ENCODE data around the gene C9orf50.

DNA sequence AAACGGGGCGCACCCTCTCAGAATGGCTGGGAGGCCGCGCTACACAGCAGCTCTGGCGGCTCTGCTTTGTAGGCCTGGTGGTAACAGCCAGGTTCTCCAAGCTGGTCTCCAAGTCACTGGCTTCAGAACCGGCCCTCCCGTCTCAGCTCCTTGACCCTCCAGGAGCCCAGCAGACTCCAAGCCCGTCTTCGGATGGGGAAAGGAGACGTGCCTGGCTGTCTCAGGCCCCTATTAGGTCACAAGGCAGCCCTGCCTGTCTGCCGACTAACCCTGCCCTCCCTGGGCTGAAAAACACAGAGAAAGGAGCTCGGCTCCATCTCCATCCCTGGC lies 18.8 kb upstream of the C9orf50 start:
- TF ChIP-seq, protein P1, sequence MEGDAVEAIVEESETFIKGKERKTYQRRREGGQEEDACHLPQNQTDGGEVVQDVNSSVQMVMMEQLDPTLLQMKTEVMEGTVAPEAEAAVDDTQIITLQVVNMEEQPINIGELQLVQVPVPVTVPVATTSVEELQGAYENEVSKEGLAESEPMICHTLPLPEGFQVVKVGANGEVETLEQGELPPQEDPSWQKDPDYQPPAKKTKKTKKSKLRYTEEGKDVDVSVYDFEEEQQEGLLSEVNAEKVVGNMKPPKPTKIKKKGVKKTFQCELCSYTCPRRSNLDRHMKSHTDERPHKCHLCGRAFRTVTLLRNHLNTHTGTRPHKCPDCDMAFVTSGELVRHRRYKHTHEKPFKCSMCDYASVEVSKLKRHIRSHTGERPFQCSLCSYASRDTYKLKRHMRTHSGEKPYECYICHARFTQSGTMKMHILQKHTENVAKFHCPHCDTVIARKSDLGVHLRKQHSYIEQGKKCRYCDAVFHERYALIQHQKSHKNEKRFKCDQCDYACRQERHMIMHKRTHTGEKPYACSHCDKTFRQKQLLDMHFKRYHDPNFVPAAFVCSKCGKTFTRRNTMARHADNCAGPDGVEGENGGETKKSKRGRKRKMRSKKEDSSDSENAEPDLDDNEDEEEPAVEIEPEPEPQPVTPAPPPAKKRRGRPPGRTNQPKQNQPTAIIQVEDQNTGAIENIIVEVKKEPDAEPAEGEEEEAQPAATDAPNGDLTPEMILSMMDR (IDR thresholded peaks at IDR 0.05), result no peak
- TF ChIP-seq, protein P2, sequence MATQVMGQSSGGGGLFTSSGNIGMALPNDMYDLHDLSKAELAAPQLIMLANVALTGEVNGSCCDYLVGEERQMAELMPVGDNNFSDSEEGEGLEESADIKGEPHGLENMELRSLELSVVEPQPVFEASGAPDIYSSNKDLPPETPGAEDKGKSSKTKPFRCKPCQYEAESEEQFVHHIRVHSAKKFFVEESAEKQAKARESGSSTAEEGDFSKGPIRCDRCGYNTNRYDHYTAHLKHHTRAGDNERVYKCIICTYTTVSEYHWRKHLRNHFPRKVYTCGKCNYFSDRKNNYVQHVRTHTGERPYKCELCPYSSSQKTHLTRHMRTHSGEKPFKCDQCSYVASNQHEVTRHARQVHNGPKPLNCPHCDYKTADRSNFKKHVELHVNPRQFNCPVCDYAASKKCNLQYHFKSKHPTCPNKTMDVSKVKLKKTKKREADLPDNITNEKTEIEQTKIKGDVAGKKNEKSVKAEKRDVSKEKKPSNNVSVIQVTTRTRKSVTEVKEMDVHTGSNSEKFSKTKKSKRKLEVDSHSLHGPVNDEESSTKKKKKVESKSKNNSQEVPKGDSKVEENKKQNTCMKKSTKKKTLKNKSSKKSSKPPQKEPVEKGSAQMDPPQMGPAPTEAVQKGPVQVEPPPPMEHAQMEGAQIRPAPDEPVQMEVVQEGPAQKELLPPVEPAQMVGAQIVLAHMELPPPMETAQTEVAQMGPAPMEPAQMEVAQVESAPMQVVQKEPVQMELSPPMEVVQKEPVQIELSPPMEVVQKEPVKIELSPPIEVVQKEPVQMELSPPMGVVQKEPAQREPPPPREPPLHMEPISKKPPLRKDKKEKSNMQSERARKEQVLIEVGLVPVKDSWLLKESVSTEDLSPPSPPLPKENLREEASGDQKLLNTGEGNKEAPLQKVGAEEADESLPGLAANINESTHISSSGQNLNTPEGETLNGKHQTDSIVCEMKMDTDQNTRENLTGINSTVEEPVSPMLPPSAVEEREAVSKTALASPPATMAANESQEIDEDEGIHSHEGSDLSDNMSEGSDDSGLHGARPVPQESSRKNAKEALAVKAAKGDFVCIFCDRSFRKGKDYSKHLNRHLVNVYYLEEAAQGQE (IDR thresholded peaks at IDR 0.05; ENCODE audit: insufficient read depth in 1 of 2, low read depth in 2 of 2, low read length in 1 of 2), result no peak

Data from Panc1 (cell line).